ENCODE data around the gene POLR2E.

- TF ChIP-seq CTCF (IDR thresholded peaks at IDR 0.05): no peak
- no peak for TF ChIP-seq ZFX (IDR thresholded peaks at IDR 0.05; ENCODE audit: borderline replicate concordance)
Measured at GRCh38 chr19:1133471-1133929, 38.3 kb upstream of the POLR2E start.

All from 22Rv1 (cell line).